ENCODE data around the gene CHM. TPM values are rescaled to one million over a fixed set of nuclear protein-coding genes. Genes with fewer than 3 reads are reported as not detected.

Gene CHM
- total and polyA plus RNA-seq, 2 of the 8 experiments (the other 6 are each of a cell fraction or from before 2014, with no cell fraction given): 8.6 to 15.5 TPM

GRCh38 chrX:86021652-86022289 lies 25.6 kb downstream of the CHM start (continued):
- no peak for TF ChIP-seq CEBPB (IDR thresholded peaks at IDR 0.05; ENCODE audit: low read depth, low read length)
- TF ChIP-seq USF2 (IDR thresholded peaks at IDR 0.05; ENCODE audit: low read length): no peak
- no peak for TF ChIP-seq RXRA (IDR thresholded peaks at IDR 0.05; ENCODE audit: insufficient read depth, low read depth, low read length)
- TF ChIP-seq POLR2AphosphoS5 (IDR thresholded peaks at IDR 0.05; ENCODE audit: low read depth, low read length): no peak
- no peak for TF ChIP-seq CTBP2 (IDR thresholded peaks at IDR 0.05; ENCODE audit: borderline replicate concordance, insufficient read depth, insufficient read length, low read length)
- TF ChIP-seq TAF7 (optimal IDR thresholded peaks at IDR 0.05; ENCODE audit: borderline replicate concordance, low read depth, low read length): no peak
